A549 (cell line): ENCODE measurements around the gene FGG. TPM values are rescaled to one million over a fixed set of nuclear protein-coding genes. Genes with fewer than 3 reads are reported as not detected.

Source experiments
- ATAC-seq, 2 experiments: fragments of 200-7000 bp in 1 of 2; fragments of >200 bp in 1 of 2; cut with Nextera tagmentation in 1 of 2; cut with Tn5 transposase in 1 of 2; 3 replicates each; pipeline versions ENCODE4 v1.8.0 to v1.9.1; 2018 to 2020; ENCODE audit warnings: mild to moderate bottlenecking in 1 of 2, moderate library complexity in 1 of 2
- CTCF ChIA-PET: fragments of 300-600 bp; sonication (Branson Sonifier 250); formaldehyde crosslinking; extraction: SDS; loops from one replicate; lab custom pipeline; 2021; ENCODE audit warnings: antibody characterized with exemption, inconsistent platforms; lab: Yijun Ruan, JAX
- POLR2A ChIA-PET: fragments of 350-600 bp; formaldehyde crosslinking; extraction: SDS; loops from one replicate; lab custom pipeline; 2021; ENCODE audit warnings: antibody characterized with exemption, inconsistent platforms; lab: Yijun Ruan, JAX
- DNase-seq, 2 experiments: peaks; one replicate each; pipeline versions ENCODE4 v3.0.0 to v3.0.0-alpha.2; 2011 to 2016; ENCODE audit warnings: low read depth in 1 of 2, low spot score in 1 of 2
- FAIRE-seq: peaks from 2 replicates; lab custom pipeline; 2011; peaks lifted over from hg19 to GRCh38; lab: Jason Lieb, UNC
- H3K27ac ChIP-seq, 2 experiments: fragments of >200 bp; sonication (Bioruptor Twin); formaldehyde crosslinking; 3 replicates each; pipeline ENCODE4 v1.5.1; 2016 to 2017
- H3K4me1 ChIP-seq: fragments of >200 bp; sonication (Bioruptor Twin); formaldehyde crosslinking; 3 replicates; pipeline ENCODE4 v1.6.1; 2016
- H3K4me2 ChIP-seq: fragments of >200 bp; sonication (Bioruptor Twin); formaldehyde crosslinking; 3 replicates; pipeline ENCODE4 v1.6.1; 2016
- H3K4me3 ChIP-seq: fragments of >200 bp; sonication (Bioruptor Twin); formaldehyde crosslinking; 3 replicates; pipeline ENCODE4 v1.5.1; 2016
- H3K9me3 ChIP-seq: fragments of >200 bp; sonication (Bioruptor Twin); formaldehyde crosslinking; 3 replicates; pipeline ENCODE4 v1.6.1; 2016
- CBX8 ChIP-seq: fragments of 200-600 bp; sonication (generic); IDR thresholded peaks from 2 replicates; pipeline ENCODE4 v1.6.1; 2016
- CHD2 ChIP-seq: fragments of 150-350 bp; IDR thresholded peaks from 2 replicates; pipeline ENCODE4 v1.6.1; 2014; ENCODE audit warnings: low read length; ENCODE audit not compliant: partially characterized antibody
- EHMT2 ChIP-seq: fragments of 200-600 bp; sonication (generic); IDR thresholded peaks from 2 replicates; pipeline ENCODE4 v1.6.1; 2016; ENCODE audit warnings: antibody characterized with exemption, low read depth, mild to moderate bottlenecking, moderate library complexity
- EP300 ChIP-seq, 2 experiments: fragments of >200 bp; sonication (Bioruptor Twin); formaldehyde crosslinking; IDR thresholded peaks; 2 replicates in 1 of 2; 3 replicates in 1 of 2; pipeline ENCODE4 v1.6.1; 2016 to 2017
- FOSL2 ChIP-seq, 2 experiments: fragments of 450-650 bp in 1 of 2; fragments of >200 bp in 1 of 2; sonication (Bioruptor Twin) in 1 of 2; formaldehyde crosslinking; IDR thresholded peaks; 2 replicates each; pipeline versions ENCODE4 v1.5.0 to v1.6.1; 2016 to 2020; ENCODE audit warnings: mild to moderate bottlenecking in 1 of 2, moderate library complexity in 1 of 2
- FOXS1 ChIP-seq: fragments of 250-450 bp; sonication (Bioruptor Pico); IDR thresholded peaks from 2 replicates; pipeline ENCODE4 v1.5.0; 2020; ENCODE audit warnings: mild to moderate bottlenecking, moderate library complexity
- GATA3 ChIP-seq: IDR thresholded peaks from 2 replicates; pipeline ENCODE4 v1.6.1; 2012; ENCODE audit warnings: borderline replicate concordance
- HDAC2 ChIP-seq: fragments of 200-600 bp; sonication (generic); IDR thresholded peaks from 2 replicates; pipeline ENCODE4 v1.6.1; 2016
- HOXA7 ChIP-seq: fragments of 250-450 bp; sonication (Bioruptor Pico); IDR thresholded peaks from 2 replicates; pipeline ENCODE4 v1.5.0; 2020; ENCODE audit warnings: mild to moderate bottlenecking, moderate library complexity
- JUN ChIP-seq, 2 experiments: fragments of >200 bp; sonication (Bioruptor Twin); formaldehyde crosslinking; IDR thresholded peaks; 2 replicates in 1 of 2; 3 replicates in 1 of 2; pipeline ENCODE4 v1.6.1; 2016 to 2017
- RNF2 ChIP-seq: fragments of 200-600 bp; sonication (generic); IDR thresholded peaks from 2 replicates; pipeline ENCODE4 v1.6.1; 2016; ENCODE audit warnings: low read depth, mild to moderate bottlenecking, antibody characterized with exemption, moderate library complexity, borderline replicate concordance
- SMC3 ChIP-seq: fragments of >200 bp; sonication (Bioruptor Twin); formaldehyde crosslinking; IDR thresholded peaks from 3 replicates; pipeline ENCODE4 v1.6.1; 2018; ENCODE audit warnings: inconsistent platforms
- WGBS: methylation state at CpG from one replicate; pipeline ENCODE4 v1.1.6; 2017; ENCODE audit errors: missing lambda C conversion rate; 5-methylcytosine and 5-hydroxymethylcytosine counted together
- polyA plus RNA-seq, 4 experiments: library from polyadenylated mRNA; depleted of rRNA in 3 of 4; stranded (reverse); fragments of >200 nt; fragmentation: RNase III in 1 of 4; extraction: RNeasy Plus Mini Kit Qiagen cat#74134 plus additional on column Dnase treatment in 1 of 4; gene quantifications; 2 replicates in 3 of 4; 3 replicates in 1 of 4; pipeline ENCODE4 v1.2.3, GENCODE V29; 2011 to 2017
- TF ChIP-seq, protein P1 (sequence below): fragments of 250-450 bp; sonication (Bioruptor Pico); IDR thresholded peaks from 2 replicates; pipeline ENCODE4 v1.5.0; 2021; ENCODE audit warnings: mild to moderate bottlenecking, moderate library complexity, borderline replicate concordance
- TF ChIP-seq, protein P2 (sequence below): fragments of 250-450 bp; sonication (Bioruptor Pico); IDR thresholded peaks from 2 replicates; pipeline ENCODE4 v1.5.0; 2020; ENCODE audit warnings: low read depth, mild to moderate bottlenecking, moderate library complexity
- TF ChIP-seq, protein P3 (sequence below): fragments of >200 bp; sonication (Bioruptor Twin); formaldehyde crosslinking; IDR thresholded peaks from 3 replicates; pipeline ENCODE4 v1.6.1; 2016
- TF ChIP-seq, protein P4 (sequence below): fragments of 200-600 bp; sonication (generic); IDR thresholded peaks from 2 replicates; pipeline ENCODE4 v1.6.1; 2016; ENCODE audit warnings: antibody characterized with exemption, mild to moderate bottlenecking, moderate library complexity
- TF ChIP-seq, protein P5 (sequence below): fragments of >200 bp; sonication (Bioruptor Twin); formaldehyde crosslinking; IDR thresholded peaks from 2 replicates; pipeline ENCODE4 v1.6.1; 2016

The FGG gene
- polyA plus RNA-seq, 2 of the 4 experiments (the other 2 are of a cell fraction) = 4.8 to 132 TPM

DNA sequence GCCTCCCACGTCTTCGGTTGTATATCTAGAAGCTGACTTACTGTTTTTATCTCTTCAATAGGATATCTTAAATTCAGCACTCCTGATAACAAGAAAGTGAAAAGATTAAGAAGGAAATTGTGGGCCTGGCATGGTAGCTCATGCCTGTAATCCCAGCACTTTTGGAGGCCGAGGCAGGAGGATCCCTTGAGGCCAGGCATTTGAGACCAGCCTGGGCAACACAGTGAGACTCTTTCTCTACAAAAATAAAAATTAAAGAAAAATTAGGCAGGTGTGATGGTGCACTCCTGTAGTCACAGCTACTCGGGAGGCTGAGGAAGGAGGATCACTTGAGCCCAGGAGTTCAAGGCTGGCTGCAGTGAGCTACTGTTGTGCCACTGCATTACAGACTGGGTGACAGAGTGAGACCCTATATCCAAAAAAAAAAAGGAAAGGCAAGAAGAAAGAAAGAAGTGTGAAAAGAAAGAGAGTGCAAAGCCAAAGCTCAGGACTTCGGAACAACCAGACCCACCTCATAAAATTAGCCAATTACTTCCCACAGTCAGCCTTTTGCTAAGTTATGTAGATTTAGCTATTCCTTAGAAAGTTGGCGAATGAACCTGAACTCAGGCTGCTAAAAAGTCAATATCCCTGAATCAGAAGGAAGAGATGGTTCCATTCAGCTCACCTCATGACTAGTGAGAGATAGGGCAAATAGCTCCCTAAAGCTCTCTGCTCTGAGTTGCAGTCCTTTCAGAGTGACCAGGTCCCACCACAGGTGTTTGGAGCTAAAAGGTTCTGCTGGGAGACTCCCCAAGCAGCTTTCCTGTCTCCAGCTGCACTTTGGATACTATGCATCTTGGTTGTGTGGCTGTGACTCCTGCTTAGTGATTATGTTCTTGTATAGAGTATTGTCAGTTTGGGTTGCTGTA, 9.2 kb downstream of the FGG start:
- H3K4me2 ChIP-seq = no peak overlapping the region
- H3K9me3 ChIP-seq = no peaks in the 10 kb centered on the region
- TF ChIP-seq CHD2 (no peak), HOXA7 (no peak), EHMT2 (no peak), FOXS1 (no peak)
- POLR2A ChIA-PET = no interaction called here
- peaks cover 12% of the 10 kb centered on the region for H3K4me1 ChIP-seq
- no peak for DNase-seq
- no peak overlapping the region for H3K4me3 ChIP-seq
- FAIRE-seq = no peak
- no peak for ATAC-seq
- WGBS = 91% methylated on average over 6 of the region's 6 CpGs
- CTCF ChIA-PET = interaction anchor here (1.6 kb wide), 1 partner anchor 204 kb away, joined by 4 read pairs; no protein-coding TSS in a partner anchor
- no peak overlapping the region for H3K27ac ChIP-seq

DNA sequence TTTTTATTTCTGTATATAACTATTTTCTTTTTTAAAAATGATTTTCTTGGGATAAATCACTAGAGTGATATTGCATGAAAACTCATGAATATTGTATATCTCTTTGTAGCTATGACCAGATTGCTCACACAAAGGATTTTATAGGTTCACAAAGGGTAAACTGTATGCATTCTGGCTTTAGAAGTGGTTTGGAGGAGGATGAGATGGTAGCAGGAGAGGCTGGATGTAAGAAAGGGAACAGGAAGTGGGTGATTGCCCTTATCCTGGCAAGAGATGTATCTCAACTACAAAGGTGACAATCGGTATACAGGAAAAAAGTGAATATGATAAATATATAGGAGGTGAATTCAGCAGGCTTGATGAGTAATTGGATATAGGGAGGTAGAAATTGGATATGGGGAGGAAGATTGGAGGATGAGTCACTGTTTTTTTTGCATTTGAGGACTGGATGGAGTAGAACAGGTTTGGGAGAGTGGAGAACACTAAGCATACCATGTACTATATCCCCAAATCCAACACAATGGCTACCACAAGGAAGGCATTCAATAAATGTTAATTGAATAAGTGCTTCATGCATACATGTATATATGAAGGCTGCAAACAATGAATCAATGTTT, 9.9 kb downstream of the FGG start:
- DNase-seq (no peak), FAIRE-seq (no peak), ATAC-seq (no peak)
- Histone ChIP-seq H3K27ac (no peak overlapping the region), H3K4me3 (no peak overlapping the region), H3K9me3 (no peaks in the 10 kb centered on the region), H3K4me2 (no peak overlapping the region), H3K4me1 (peaks cover 17% of the 10 kb centered on the region)
- TF ChIP-seq, protein P1, sequence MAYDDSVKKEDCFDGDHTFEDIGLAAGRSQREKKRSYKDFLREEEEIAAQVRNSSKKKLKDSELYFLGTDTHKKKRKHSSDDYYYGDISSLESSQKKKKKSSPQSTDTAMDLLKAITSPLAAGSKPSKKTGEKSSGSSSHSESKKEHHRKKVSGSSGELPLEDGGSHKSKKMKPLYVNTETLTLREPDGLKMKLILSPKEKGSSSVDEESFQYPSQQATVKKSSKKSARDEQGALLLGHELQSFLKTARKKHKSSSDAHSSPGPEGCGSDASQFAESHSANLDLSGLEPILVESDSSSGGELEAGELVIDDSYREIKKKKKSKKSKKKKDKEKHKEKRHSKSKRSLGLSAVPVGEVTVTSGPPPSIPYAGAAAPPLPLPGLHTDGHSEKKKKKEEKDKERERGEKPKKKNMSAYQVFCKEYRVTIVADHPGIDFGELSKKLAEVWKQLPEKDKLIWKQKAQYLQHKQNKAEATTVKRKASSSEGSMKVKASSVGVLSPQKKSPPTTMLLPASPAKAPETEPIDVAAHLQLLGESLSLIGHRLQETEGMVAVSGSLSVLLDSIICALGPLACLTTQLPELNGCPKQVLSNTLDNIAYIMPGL (CRISPR knock-in tag) = no peak
- TF ChIP-seq FOSL2 (IDR thresholded peaks at IDR 0.05) (no peak), FOSL2 (CRISPR knock-in tag; IDR thresholded peaks at IDR 0.05) (0 out of 2 replicates have a peak, but pooled peaks have one; percentile 10), CHD2 (no peak), CBX8 (no peak), HDAC2 (no peak)
- TF ChIP-seq, protein P2, sequence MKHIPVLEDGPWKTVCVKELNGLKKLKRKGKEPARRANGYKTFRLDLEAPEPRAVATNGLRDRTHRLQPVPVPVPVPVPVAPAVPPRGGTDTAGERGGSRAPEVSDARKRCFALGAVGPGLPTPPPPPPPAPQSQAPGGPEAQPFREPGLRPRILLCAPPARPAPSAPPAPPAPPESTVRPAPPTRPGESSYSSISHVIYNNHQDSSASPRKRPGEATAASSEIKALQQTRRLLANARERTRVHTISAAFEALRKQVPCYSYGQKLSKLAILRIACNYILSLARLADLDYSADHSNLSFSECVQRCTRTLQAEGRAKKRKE (CRISPR knock-in tag) = no peak
- WGBS = 32% methylated on average over 1 of the region's 1 CpG
- POLR2A ChIA-PET = no interaction called here
- CTCF ChIA-PET = interaction anchor here (1.6 kb wide), 1 partner anchor 203 kb away, joined by 4 read pairs; no protein-coding TSS in a partner anchor

DNA sequence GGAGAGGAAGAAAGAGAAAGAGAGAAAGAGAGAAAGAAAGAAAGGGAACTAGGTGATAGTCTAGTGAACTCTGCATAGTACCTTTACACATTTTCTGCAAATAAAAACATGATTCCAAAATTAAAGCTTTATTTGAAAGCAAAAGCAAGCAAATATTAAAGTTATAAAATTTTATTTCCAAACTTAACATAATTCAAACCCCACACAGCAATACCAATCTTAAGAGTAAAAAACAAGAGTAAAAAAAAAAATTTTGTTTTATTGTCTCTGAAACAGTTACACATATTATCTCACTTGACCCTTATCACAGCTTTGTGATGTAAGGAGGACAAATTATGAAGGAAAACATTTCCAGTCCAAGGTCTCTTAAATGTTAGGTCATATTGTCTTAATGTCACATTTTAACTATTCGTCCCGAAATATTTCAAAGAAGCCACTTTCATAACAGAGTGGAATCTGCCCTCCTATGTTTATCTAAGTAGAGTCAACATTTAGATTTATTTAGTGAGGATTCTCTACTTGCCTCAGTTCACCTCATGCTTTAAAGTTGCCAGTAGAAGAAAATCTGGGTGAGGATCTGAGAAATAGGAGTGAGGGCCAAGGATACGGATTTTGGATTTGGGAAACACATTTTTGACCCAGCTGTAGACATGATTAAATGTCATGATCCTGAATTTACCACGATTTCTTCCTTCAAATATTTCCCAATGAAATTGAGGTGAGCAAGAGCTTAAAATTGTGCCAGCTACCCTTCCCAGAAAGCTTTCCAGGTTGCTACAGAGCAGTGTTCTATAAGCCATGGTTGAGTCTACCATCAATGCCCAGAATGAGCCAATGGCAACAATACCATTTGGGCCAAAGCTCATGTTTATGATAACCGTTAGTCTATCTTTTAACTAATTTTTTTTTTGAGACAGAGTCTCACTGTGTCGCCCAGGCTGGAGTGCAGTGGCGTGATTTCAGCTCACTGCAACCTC, 14.4 kb downstream of the FGG start:
- H3K27ac ChIP-seq = peak overlapping the region; percentile 71 to 74
- no peaks in the 10 kb centered on the region for H3K9me3 ChIP-seq
- CTCF ChIA-PET = interaction anchor here (0.6 to 2.0 kb wide), 3 partner anchors 20 to 863 kb away, joined by 3 to 9 read pairs (median 5); no protein-coding TSS in a partner anchor
- POLR2A ChIA-PET = no interaction called here
- DNase-seq (peak in 1 of 2 experiments; percentile 74), FAIRE-seq (no peak), ATAC-seq (peak; percentile 54 to 65; a peak in 4 of 6 replicates)
- WGBS = 39% methylated on average over 7 of the region's 7 CpGs
- no peak overlapping the region for H3K4me3 ChIP-seq
- H3K4me1 ChIP-seq = peaks cover 54% of the 10 kb centered on the region
- peak overlapping the region; percentile 74 for H3K4me2 ChIP-seq
- TF ChIP-seq SMC3 = peak; percentile 37; the same call in 2 of the 3 replicates
- TF ChIP-seq, protein P3, sequence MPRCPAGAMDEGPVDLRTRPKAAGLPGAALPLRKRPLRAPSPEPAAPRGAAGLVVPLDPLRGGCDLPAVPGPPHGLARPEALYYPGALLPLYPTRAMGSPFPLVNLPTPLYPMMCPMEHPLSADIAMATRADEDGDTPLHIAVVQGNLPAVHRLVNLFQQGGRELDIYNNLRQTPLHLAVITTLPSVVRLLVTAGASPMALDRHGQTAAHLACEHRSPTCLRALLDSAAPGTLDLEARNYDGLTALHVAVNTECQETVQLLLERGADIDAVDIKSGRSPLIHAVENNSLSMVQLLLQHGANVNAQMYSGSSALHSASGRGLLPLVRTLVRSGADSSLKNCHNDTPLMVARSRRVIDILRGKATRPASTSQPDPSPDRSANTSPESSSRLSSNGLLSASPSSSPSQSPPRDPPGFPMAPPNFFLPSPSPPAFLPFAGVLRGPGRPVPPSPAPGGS = peak; percentile 77; the same call in 1 of the 3 replicates
- TF ChIP-seq FOXS1 = no peak
- peak; percentile 73 to 83; a peak in 3 of 5 replicates for TF ChIP-seq EP300 (IDR thresholded peaks at IDR 0.05)
- peak; percentile 51 to 79; a peak in 3 of 5 replicates for TF ChIP-seq JUN (IDR thresholded peaks at IDR 0.05)
- TF ChIP-seq, protein P4, sequence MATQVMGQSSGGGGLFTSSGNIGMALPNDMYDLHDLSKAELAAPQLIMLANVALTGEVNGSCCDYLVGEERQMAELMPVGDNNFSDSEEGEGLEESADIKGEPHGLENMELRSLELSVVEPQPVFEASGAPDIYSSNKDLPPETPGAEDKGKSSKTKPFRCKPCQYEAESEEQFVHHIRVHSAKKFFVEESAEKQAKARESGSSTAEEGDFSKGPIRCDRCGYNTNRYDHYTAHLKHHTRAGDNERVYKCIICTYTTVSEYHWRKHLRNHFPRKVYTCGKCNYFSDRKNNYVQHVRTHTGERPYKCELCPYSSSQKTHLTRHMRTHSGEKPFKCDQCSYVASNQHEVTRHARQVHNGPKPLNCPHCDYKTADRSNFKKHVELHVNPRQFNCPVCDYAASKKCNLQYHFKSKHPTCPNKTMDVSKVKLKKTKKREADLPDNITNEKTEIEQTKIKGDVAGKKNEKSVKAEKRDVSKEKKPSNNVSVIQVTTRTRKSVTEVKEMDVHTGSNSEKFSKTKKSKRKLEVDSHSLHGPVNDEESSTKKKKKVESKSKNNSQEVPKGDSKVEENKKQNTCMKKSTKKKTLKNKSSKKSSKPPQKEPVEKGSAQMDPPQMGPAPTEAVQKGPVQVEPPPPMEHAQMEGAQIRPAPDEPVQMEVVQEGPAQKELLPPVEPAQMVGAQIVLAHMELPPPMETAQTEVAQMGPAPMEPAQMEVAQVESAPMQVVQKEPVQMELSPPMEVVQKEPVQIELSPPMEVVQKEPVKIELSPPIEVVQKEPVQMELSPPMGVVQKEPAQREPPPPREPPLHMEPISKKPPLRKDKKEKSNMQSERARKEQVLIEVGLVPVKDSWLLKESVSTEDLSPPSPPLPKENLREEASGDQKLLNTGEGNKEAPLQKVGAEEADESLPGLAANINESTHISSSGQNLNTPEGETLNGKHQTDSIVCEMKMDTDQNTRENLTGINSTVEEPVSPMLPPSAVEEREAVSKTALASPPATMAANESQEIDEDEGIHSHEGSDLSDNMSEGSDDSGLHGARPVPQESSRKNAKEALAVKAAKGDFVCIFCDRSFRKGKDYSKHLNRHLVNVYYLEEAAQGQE = no peak
- TF ChIP-seq FOSL2 (IDR thresholded peaks at IDR 0.05) = no peak
- peak; percentile 41; the same call in 1 of the 2 replicates for TF ChIP-seq FOSL2 (CRISPR knock-in tag; IDR thresholded peaks at IDR 0.05)
- no peak for TF ChIP-seq RNF2
- peak; percentile 77 for TF ChIP-seq GATA3
- TF ChIP-seq, protein P5, sequence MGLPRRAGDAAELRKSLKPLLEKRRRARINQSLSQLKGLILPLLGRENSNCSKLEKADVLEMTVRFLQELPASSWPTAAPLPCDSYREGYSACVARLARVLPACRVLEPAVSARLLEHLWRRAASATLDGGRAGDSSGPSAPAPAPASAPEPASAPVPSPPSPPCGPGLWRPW = peak; percentile 54
